Inflammatory macrophage treated with lipopolysaccharide for 1 hour (primary cell): ENCODE results near the gene NTN4.

Source experiments
- DNase-seq, 2 donors: peaks; one replicate each; pipeline ENCODE4 v3.0.0-alpha.2; 2020 to 2022

NTN4 gene

DNA sequence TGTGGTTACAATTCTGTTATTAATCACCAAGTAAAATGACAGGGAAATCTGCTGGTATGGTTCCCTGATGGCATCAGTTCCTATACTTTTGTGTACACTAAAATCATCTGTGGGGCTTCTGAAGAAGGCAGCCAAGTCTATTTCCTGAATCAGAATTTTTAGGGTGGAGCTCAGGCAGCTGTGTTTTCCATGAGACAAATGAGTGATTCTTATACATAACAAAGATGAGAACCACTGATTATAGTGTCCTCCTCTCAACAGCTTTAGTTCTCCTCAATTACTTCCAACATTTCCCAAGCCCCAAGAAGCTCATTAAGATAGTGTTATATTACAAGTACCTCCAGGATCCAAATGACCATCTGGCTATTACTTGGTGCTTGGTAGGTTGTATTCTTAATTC lies 174.8 kb downstream of the NTN4 start:
- no peak for DNase-seq

- no peak for DNase-seq
Measured at GRCh38 chr12:95614390-95614982, 176.1 kb downstream of the NTN4 start.

DNA sequence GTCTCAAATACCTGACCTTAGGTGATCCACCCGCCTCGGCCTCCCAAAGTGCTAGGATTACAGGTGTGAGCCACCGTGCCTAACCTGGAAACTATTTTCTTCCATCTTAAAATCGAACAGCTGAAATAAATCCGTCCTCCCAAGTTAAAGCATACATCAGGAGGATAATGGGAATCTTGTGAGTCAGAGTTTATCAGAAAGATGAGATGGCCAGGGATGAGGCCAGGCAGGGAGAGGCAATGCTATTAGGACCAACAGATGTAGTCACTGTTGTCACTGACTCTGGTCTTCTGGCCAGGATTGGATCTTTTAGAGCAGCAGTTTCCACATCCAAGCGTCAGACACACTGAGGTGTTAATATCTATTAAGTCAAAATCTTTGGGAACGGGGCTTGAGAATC lies 177.5 kb downstream of the NTN4 start:
- no peak for DNase-seq

DNA sequence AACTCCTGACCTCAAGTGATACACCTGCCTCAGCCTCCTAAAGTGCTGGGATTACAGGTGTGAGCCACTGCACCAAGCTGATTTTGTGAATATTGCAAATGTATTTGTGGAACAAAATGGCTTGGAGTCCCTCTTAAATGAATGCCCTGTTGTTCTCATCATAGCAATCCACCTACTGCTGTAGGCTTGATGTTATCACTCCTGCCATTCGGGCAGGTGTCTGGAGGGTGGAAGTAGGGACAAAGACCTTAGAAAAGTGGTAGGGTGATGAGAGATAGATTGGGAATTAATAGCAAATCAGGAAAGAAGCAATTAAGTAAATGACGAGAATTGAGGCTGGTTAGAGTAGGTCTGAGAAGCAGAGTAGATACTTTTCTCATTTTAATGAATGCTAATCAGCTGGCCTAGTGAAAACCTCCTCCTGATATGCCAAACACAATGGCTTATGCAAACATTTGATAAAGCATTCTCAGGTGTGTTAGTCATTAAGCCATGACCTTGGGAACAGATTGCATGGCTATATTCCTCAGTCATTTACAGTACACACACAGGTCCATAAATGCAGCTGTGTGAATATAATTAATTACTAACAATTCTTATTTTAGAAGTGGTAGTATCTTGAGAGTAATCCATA lies 178.8 kb downstream of the NTN4 start:
- DNase-seq = no peak

DNA sequence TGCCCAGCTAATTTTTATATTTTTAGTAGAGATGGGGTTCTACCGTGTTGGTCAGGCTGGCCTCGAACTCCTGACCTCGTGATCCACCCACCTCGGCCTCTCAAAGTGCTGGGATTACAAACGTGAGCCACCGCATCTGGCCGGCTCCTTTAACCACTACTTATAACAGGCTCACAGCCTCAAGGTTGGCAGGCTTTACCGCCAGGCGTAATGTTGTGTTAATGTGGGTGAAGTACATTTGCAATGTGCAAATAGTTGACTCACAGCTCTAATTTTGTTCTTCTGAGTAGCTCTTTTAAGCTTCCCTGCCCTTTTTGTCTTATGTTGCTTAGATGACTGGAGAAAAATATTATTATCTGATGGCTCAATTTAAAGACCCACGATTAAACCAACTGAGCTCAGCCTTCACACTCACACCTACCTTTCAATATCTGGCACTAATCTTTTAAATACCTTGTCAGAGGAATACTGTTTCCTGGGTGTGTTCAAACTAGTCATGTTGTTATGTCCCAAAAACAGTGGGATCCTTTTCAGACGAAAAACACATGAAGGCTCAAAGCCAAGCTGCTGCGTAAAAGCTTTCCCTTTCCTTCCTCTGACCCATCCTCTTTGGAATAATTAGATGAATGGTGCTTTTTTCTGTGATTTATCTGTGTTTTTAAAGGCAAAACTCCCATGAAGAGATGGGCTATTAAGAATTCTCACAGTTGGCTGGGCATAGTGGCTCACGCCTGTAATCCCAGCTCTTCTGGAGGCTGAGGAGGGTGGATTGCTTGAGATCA lies 182.1 kb downstream of the NTN4 start:
- DNase-seq = no peak
